Astrocyte (in vitro differentiated cells and primary cell): ENCODE measurements around the gene OBSL1.

Source experiments
- CTCF ChIP-seq: IDR thresholded peaks from 2 replicates; pipeline ENCODE4 v1.5.1; 2011; ENCODE audit warnings: low read depth, mild to moderate bottlenecking, inconsistent platforms, low read length, moderate library complexity; ENCODE audit not compliant: insufficient read depth
- EZH2 ChIP-seq: IDR thresholded peaks from 2 replicates; pipeline ENCODE4 v1.6.1; 2012; ENCODE audit warnings: mild to moderate bottlenecking, low read length, inconsistent platforms; ENCODE audit not compliant: insufficient read depth

DNA sequence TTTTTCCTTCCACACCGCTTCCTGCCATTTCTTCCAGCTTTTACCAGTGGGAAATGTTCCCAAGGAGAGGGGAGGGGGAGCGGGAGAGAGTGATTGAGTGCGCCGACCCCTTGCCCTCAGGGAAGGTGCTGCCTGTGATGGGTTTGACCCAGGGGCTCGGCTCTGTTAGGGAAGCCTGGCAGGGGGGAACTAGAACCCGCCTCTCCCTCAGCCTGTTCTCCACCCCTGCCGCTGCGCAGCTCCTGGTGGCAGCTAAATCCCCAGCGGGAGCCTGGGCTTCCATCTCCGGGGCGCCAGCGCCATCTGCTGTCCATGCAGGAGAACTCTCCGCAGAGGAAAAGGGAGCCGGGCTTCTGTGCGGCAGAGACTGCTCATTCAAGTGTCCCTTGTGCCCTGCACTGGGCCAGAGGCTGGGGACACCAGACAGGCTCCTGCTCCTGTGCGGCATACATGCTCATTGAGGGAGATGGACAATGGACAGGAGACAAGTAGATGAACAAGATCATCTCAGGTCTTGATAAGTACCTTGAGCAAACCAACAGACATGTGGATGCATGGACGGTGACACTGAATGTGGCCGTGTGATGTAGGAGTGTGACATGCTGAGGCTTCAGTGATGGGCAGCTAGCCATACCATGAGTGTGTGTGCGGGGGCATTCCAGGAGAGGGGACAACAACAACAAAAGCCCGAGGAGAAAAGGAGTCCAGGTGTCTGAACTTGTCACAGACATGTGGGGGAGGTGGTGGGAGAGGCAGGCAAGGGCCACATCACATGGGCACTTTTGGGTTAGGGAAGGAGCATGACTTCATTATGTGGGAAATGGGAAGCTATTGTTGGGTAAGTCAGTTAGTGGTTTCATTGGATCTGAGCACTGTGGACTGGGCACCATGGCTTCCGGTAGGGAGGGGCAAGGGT lies 41.0 kb downstream of the OBSL1 start:
- TF ChIP-seq CTCF = peak; percentile 91
- TF ChIP-seq EZH2 = no peak
